ENCODE measurements around the gene CIDEA.

Gene CIDEA

GRCh38 chr18:12317664-12318333, 63.6 kb downstream of the CIDEA start:
- no peak for DNase-seq (ENCODE audit: low spot score)

GRCh38 chr18:12318334-12318697, 64.2 kb downstream of the CIDEA start:
- DNase-seq (ENCODE audit: low spot score) = no peak

GRCh38 chr18:12318857-12319256, 64.7 kb downstream of the CIDEA start:
- DNase-seq (ENCODE audit: low spot score) = no peak

GRCh38 chr18:12321333-12321732, 67.2 kb downstream of the CIDEA start:
- no peak for DNase-seq (ENCODE audit: low spot score)

GRCh38 chr18:12324991-12325725, 71.0 kb downstream of the CIDEA start:
- DNase-seq (ENCODE audit: low spot score) = no peak

- no peak for DNase-seq (ENCODE audit: low spot score)
Observed at GRCh38 chr18:12325726-12326245, 71.6 kb downstream of the CIDEA start.

GRCh38 chr18:12326711-12327460, 72.7 kb downstream of the CIDEA start:
- DNase-seq (ENCODE audit: low spot score) = no peak

Measured in pons (tissue), 1 donor.